Esophagus muscularis mucosa (tissue), 3 donors: ENCODE measurements around the gene ABCG2.

Experiments
- CTCF ChIP-seq, 3 experiments: fragments of 200-600 bp in 2 of 3; fragments of 450-650 bp in 1 of 3; sonication (generic) in 2 of 3; IDR thresholded peaks; one replicate each; pipeline ENCODE4 v1.5.1; 2017 to 2019; ENCODE audit warnings: antibody characterized with exemption in 3 of 3, mild to moderate bottlenecking in 2 of 3, moderate library complexity in 1 of 3
- POLR2AphosphoS5 ChIP-seq, 2 donors: sonication (generic); formaldehyde crosslinking; IDR thresholded peaks; one replicate each; pipeline ENCODE4 v1.6.1; 2017; ENCODE audit warnings: antibody characterized with exemption in 2 of 2

DNA sequence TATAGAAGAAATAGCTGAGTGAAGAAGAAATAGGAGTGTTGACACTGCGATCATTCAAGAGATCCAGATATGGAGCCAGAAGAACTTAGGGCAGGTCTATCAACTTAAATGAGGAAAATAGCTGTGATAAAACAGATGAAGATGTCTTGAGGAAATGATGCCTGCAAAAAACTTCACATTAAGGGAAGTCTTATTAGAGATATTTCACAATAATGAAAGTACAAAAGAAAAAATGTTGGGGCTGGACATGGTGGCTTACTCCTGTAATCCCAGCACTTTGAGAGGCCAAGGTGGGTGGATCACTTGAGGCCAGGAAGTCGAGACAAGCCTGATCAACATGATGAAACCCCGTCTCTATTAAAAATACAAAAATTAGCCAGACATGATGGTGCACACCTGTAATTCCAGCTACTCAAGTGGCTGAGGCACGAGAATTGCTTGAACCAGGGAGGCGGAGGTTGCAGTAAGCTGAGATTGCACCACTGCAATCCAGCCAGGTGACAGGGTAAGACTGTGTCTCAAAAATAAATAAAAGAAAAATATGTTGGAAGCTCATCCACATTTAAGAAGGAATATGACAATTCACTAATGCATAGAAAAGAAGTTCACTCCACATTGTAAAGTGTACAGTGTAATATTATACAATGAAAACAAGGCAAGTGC is 94.7 kb downstream of the ABCG2 start:
- TF ChIP-seq CTCF (IDR thresholded peaks at IDR 0.05) (no peak), POLR2AphosphoS5 (IDR thresholded peaks at IDR 0.05) (no peak)
